Activated B cell treated with CpG ODN at 0.5 μM for 24 hours (primary cell): ENCODE measurements around the gene PPP1R1C. TPM values are rescaled to one million over a fixed set of nuclear protein-coding genes. Genes with fewer than 3 reads are reported as not detected.

Experiments
- ATAC-seq: fragments of 200-7000 bp; cut with Tn5 transposase; one replicate; pipeline ENCODE4 v1.10.0; 2021; ENCODE audit warnings: low read depth, mild to moderate bottlenecking, moderate library complexity
- CTCF ChIA-PET: fragments of 350-600 bp; sonication (Branson Sonifier 250); formaldehyde crosslinking; loops from one replicate; lab custom pipeline; 2021; ENCODE audit warnings: antibody characterized with exemption; lab: Charles Lee
- POLR2A ChIA-PET: fragments of 350-600 bp; sonication (Branson Sonifier 250); formaldehyde crosslinking; loops from one replicate; lab custom pipeline; 2021; ENCODE audit warnings: antibody characterized with exemption; lab: Charles Lee
- DNase-seq: peaks from one replicate; pipeline ENCODE4 v3.0.0; 2022
- H3K27ac Mint-ChIP-seq: one replicate; pipeline ENCODE4 v1.8.0; 2020; ENCODE audit warnings: mixed read lengths
- H3K27me3 Mint-ChIP-seq: one replicate; pipeline ENCODE4 v1.8.0; 2021; ENCODE audit warnings: mixed read lengths
- H3K36me3 Mint-ChIP-seq: one replicate; pipeline ENCODE4 v1.8.0; 2021; ENCODE audit warnings: low read depth, mixed read lengths
- H3K4me1 Mint-ChIP-seq: one replicate; pipeline ENCODE4 v1.8.0; 2021; ENCODE audit warnings: mixed read lengths
- H3K4me3 Mint-ChIP-seq: one replicate; pipeline ENCODE4 v1.8.0; 2020; ENCODE audit warnings: mild to moderate bottlenecking, mixed read lengths
- H3K9me3 Mint-ChIP-seq: one replicate; pipeline ENCODE4 v1.8.0; 2020; ENCODE audit warnings: mixed read lengths
- intact Hi-C: fragments of 100-400 bp; cut with micrococcal nuclease; formaldehyde crosslinking; loops from one replicate; pipeline ENCODE4 v1.15.1; 2024
- total RNA-seq: library from RNA; stranded (reverse); gene quantifications from 2 replicates; pipeline ENCODE4 v1.2.3, GENCODE V29; 2022
- TF ChIP-seq, protein P1 (sequence below): fragments of 200-600 bp; IDR thresholded peaks from one replicate; pipeline ENCODE4 v1.8.0; 2022; ENCODE audit warnings: antibody characterized with exemption, mild to moderate bottlenecking

Gene PPP1R1C
- total RNA-seq, 1 donor from 2014 or later = not detected

DNA sequence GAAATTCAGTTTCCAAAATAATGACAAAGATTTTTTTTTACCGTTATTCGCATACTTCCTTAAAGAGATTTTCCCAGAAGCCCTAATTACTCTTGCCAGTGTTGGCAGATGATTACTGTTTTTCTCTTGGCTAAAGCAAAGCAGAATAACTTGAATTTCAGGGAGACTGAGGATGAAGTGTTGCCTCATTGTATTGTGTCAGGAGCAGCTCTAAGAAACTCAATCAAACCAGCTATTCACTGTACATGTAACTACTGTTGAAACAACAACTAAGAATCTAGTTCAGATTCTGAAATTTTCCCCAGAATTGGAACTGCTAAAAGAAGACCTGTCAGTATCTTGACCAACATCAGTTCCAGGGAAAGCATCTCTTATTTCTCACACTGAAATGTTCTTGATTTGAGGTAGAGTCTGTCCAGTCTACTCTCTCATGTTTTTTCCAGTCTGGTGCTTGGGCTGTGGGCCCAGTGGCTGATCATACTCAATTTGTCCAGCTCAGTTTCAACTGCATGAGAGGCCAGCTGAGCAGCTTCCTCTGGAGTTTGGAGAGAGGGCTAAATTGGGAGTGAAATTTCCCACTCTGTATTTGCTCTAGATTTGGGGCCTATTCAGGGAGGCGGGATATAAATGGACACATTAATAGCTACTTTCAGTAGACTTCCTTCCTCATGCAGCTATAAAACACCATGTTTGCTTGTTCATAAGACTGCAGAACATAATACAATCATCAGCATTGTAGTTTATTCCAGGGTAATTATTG is 78.5 kb downstream of the PPP1R1C start:
- H3K27me3 Mint-ChIP-seq = no peaks in the 10 kb centered on the region
- no peak for ATAC-seq
- no peaks in the 10 kb centered on the region for H3K9me3 Mint-ChIP-seq
- CTCF ChIA-PET = no interaction called here
- H3K4me3 Mint-ChIP-seq = no peak overlapping the region
- intact Hi-C loops = no loop called here
- H3K27ac Mint-ChIP-seq = no peak overlapping the region
- H3K4me1 Mint-ChIP-seq = no peaks in the 10 kb centered on the region
- no peaks in the 10 kb centered on the region for H3K36me3 Mint-ChIP-seq
- DNase-seq = no peak
- POLR2A ChIA-PET = interaction anchor here (0.5 kb wide), 1 partner anchor 1289 kb away, joined by 3 read pairs; no protein-coding TSS in a partner anchor
- TF ChIP-seq, protein P1, sequence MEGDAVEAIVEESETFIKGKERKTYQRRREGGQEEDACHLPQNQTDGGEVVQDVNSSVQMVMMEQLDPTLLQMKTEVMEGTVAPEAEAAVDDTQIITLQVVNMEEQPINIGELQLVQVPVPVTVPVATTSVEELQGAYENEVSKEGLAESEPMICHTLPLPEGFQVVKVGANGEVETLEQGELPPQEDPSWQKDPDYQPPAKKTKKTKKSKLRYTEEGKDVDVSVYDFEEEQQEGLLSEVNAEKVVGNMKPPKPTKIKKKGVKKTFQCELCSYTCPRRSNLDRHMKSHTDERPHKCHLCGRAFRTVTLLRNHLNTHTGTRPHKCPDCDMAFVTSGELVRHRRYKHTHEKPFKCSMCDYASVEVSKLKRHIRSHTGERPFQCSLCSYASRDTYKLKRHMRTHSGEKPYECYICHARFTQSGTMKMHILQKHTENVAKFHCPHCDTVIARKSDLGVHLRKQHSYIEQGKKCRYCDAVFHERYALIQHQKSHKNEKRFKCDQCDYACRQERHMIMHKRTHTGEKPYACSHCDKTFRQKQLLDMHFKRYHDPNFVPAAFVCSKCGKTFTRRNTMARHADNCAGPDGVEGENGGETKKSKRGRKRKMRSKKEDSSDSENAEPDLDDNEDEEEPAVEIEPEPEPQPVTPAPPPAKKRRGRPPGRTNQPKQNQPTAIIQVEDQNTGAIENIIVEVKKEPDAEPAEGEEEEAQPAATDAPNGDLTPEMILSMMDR = no peak

DNA sequence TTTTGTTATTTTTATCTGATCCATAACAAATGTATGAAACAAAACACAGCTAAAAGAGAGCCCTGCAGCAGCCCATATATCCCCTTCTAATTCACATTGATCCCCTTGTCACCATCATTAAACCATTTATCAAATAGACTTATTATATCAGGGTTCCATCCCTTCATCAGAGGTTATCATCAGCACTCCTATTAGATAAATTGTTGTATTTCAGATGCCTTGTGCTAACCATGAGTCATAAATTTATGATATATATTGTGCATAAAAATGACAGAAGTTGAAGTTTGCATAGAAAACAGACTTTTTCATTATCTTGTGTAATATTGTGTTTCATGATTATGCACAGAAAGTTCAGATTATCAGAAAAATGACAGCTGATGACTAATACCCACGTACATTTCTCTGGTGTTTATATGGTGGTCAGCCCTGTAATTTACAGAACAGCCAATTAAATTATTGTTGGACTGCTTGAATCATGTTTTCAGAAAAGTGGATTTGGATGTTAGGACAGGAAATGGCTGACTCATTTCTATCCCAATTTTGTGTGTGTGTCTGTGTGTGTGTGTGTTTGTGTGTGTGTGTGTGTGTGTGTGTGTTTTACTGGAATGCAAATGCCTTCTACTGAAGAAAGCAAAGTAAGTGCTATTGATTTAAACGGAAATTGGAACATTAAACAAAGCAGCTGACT is 80.9 kb downstream of the PPP1R1C start:
- H3K27ac Mint-ChIP-seq = no peak overlapping the region
- DNase-seq = no peak
- no peak for ATAC-seq
- POLR2A ChIA-PET = no interaction called here
- H3K27me3 Mint-ChIP-seq = no peaks in the 10 kb centered on the region
- no peaks in the 10 kb centered on the region for H3K4me1 Mint-ChIP-seq
- no peak overlapping the region for H3K4me3 Mint-ChIP-seq
- no peaks in the 10 kb centered on the region for H3K36me3 Mint-ChIP-seq
- intact Hi-C loops = no loop called here
- CTCF ChIA-PET = no interaction called here
- no peaks in the 10 kb centered on the region for H3K9me3 Mint-ChIP-seq
- TF ChIP-seq, protein P1 = no peak

DNA sequence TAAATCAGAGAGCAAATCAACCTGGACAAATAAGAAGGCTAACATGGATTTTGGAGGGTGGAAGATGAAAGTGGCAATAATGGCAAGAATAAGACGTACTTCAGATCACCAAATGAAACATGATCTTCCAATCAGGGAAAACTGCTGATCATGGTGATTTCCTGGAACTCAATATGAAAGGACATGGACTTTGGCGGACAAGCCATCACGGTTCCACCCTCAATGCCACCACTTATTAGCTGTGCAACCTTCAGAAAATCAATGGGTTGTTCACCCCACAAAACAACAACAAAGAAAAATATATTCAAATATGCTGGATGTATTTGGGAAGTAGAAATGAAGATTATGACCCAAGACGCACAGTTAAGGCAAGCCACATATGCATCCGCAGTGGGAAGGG is 81.7 kb downstream of the PPP1R1C start:
- H3K27ac Mint-ChIP-seq = no peak overlapping the region
- ChIA-PET CTCF (no interaction called here), POLR2A (no interaction called here)
- H3K27me3 Mint-ChIP-seq = no peaks in the 10 kb centered on the region
- TF ChIP-seq, protein P1 = no peak
- no peak overlapping the region for H3K4me3 Mint-ChIP-seq
- no peaks in the 10 kb centered on the region for H3K9me3 Mint-ChIP-seq
- no peak for DNase-seq
- no peak for ATAC-seq
- no peaks in the 10 kb centered on the region for H3K4me1 Mint-ChIP-seq
- intact Hi-C loops = no loop called here
- no peaks in the 10 kb centered on the region for H3K36me3 Mint-ChIP-seq

- no peaks in the 10 kb centered on the region for H3K36me3 Mint-ChIP-seq
- H3K4me1 Mint-ChIP-seq = no peaks in the 10 kb centered on the region
- H3K9me3 Mint-ChIP-seq = no peaks in the 10 kb centered on the region
- ATAC-seq (no peak), DNase-seq (no peak)
- H3K4me3 Mint-ChIP-seq = no peak overlapping the region
- TF ChIP-seq, protein P1 = no peak
- intact Hi-C loops = no loop called here
- ChIA-PET CTCF (no interaction called here), POLR2A (no interaction called here)
- H3K27ac Mint-ChIP-seq = no peak overlapping the region
- peaks cover 3% of the 10 kb centered on the region for H3K27me3 Mint-ChIP-seq
These were observed 83.2 kb downstream of the PPP1R1C start for GRCh38 chr2:182068811-182069210.

DNA sequence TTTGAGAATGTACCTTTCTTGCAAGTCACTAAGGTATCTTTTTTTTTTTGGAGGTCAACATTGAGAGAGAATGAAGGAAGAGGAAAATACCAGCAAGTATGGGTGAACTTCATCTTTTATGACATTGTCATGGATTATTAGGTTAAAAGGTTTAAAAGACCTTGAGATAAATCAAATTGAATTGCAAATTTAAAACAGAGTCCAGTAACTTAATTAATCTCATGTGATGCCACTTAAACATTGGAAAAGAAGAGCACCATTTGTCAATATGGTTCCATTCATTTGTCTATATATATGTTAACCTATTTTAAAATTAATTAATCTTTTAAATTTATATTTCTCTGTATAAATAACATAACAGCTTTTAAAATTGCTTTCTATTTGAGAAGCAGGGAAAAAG is 83.8 kb downstream of the PPP1R1C start:
- Mint-ChIP-seq H3K9me3 (no peaks in the 10 kb centered on the region), H3K27me3 (peaks cover 3% of the 10 kb centered on the region), H3K27ac (no peak overlapping the region), H3K36me3 (no peaks in the 10 kb centered on the region), H3K4me1 (no peaks in the 10 kb centered on the region), H3K4me3 (no peak overlapping the region)
- no peak for DNase-seq
- TF ChIP-seq, protein P1 = no peak
- ChIA-PET CTCF (no interaction called here), POLR2A (no interaction called here)
- no peak for ATAC-seq
- intact Hi-C loops = no loop called here
